Activated CD4-positive, alpha-beta T cell treated with anti-CD3 and anti-CD28 coated beads, Interleukin-2, amount 10 ng/mL, durations not matched to agents 7 days and 5 days (primary cell): ENCODE data around the gene BNIP2. TPM values are rescaled to one million over a fixed set of nuclear protein-coding genes. Genes with fewer than 3 reads are reported as not detected.
"Not testable (repeated sequence)": the region's sequence is repeated elsewhere in the genome, so short reads cannot be mapped to it uniquely, and the experiment has no call there.

Experiments
- CTCF ChIA-PET: fragments of 350-600 bp; sonication (Branson Sonifier 250); formaldehyde crosslinking; loops from one replicate; lab custom pipeline; 2021; ENCODE audit warnings: antibody characterized with exemption; lab: Charles Lee
- POLR2A ChIA-PET: fragments of 350-600 bp; sonication (Branson Sonifier 250); formaldehyde crosslinking; loops from one replicate; lab custom pipeline; 2021; ENCODE audit warnings: antibody characterized with exemption; lab: Charles Lee
- DNase-seq: peaks from one replicate; pipeline ENCODE4 v3.0.0-alpha.2; 2020
- H3K27ac Mint-ChIP-seq: one replicate; pipeline ENCODE4 v1.8.0; 2021; ENCODE audit warnings: mild to moderate bottlenecking, moderate library complexity, mixed read lengths
- H3K27me3 Mint-ChIP-seq: one replicate; pipeline ENCODE4 v1.8.0; 2021; ENCODE audit warnings: mixed read lengths
- H3K36me3 Mint-ChIP-seq: one replicate; pipeline ENCODE4 v1.8.0; 2021; ENCODE audit warnings: low read depth, mixed read lengths
- H3K4me1 Mint-ChIP-seq: one replicate; pipeline ENCODE4 v1.8.0; 2021; ENCODE audit warnings: mixed read lengths
- H3K4me3 Mint-ChIP-seq: one replicate; pipeline ENCODE4 v1.8.0; 2021; ENCODE audit warnings: mild to moderate bottlenecking, moderate library complexity, mixed read lengths
- H3K9me3 Mint-ChIP-seq: one replicate; pipeline ENCODE4 v1.8.0; 2021; ENCODE audit warnings: mixed read lengths
- total RNA-seq, 2 experiments: library from RNA; stranded (reverse); gene quantifications; one replicate each; pipeline ENCODE4 v1.2.3, GENCODE V29; 2021

BNIP2 gene
- total RNA-seq, 2 experiments from 2014 or later, result 73.3 to 75.2 TPM

DNA sequence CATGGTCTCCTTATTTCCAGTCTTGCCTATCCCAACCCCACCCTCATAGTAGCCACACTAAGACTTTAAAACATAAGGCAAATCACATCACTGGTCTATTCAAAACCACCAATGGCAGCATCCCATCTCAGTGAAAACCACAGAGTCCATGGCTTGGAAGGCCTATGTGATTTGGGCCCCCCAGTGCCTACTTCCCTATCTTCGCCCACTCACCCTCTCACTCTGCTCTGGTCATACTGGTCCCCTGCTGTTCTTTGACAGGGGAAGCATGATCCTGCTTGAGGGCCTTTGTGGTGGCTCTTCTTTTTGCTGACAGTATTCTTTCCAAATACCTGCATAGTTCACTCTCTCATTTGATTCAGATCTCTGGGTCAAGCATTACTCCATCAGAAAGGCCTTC is 35.1 kb downstream of the BNIP2 start:
- Mint-ChIP-seq H3K9me3 (no peaks in the 10 kb centered on the region), H3K36me3 (peaks cover 26% of the 10 kb centered on the region), H3K27ac (no peak overlapping the region), H3K27me3 (no peaks in the 10 kb centered on the region), H3K4me3 (no peak overlapping the region), H3K4me1 (peaks cover 17% of the 10 kb centered on the region)
- DNase-seq, result no peak
- ChIA-PET POLR2A (no interaction called here), CTCF (interaction anchor here (0.9 kb wide), 1 partner anchor 40 kb away, joined by 5 read pairs; no protein-coding TSS in a partner anchor)

DNA sequence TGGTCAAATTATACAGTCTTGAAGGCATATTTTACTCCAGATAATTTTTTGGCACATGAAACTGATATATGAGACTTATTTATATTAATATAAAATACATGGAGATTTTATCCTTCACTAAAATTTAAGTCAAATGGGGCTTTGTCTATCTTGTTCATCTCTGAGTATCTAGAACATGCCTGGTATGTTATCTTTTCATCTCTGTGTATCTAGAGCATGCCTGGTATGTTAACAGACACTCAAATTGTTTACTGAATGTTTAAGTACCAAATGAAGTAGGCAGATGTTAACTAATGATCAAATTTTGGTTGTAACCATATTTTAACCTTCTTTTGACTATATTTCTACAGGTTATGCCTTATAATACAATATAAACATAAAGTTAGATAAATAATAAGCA is 39.5 kb downstream of the BNIP2 start:
- no peak for DNase-seq
- no peak overlapping the region for H3K27ac Mint-ChIP-seq
- peaks cover 11% of the 10 kb centered on the region for H3K4me1 Mint-ChIP-seq
- no peak overlapping the region for H3K4me3 Mint-ChIP-seq
- H3K27me3 Mint-ChIP-seq, result no peaks in the 10 kb centered on the region
- peaks cover 35% of the 10 kb centered on the region for H3K36me3 Mint-ChIP-seq
- ChIA-PET POLR2A (no interaction called here), CTCF (no interaction called here)
- no peaks in the 10 kb centered on the region for H3K9me3 Mint-ChIP-seq

DNA sequence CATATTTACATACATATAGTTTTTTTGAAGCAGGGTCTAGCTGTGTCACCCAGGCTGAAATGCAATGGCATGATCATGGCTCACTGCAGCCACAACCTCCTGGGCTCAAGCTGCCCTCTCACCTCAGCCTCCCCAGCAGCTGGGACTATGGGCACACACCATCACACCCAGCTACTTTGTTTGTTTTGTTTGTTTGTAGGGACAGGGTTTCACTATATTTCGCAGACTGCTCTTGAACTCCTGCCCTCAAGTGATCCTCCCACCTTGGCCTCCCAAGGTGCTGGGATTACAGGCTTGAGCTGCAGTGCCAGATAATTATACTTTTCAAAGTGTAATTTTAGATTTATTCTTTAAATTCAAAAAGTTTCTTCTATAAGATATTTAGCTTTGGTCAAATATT is 42.0 kb downstream of the BNIP2 start:
- ChIA-PET POLR2A (no interaction called here), CTCF (interaction anchor here (1.0 to 1.3 kb wide), 2 partner anchors 10 to 114 kb away, joined by 4 to 5 read pairs; partner anchors contain the start of gene GTF2A2)
- Mint-ChIP-seq H3K9me3 (no peaks in the 10 kb centered on the region), H3K36me3 (peaks cover 39% of the 10 kb centered on the region), H3K27me3 (no peaks in the 10 kb centered on the region), H3K27ac (peak overlapping the region; percentile 31), H3K4me3 (no peak overlapping the region), H3K4me1 (peaks cover 5% of the 10 kb centered on the region)
- no peak for DNase-seq

DNA sequence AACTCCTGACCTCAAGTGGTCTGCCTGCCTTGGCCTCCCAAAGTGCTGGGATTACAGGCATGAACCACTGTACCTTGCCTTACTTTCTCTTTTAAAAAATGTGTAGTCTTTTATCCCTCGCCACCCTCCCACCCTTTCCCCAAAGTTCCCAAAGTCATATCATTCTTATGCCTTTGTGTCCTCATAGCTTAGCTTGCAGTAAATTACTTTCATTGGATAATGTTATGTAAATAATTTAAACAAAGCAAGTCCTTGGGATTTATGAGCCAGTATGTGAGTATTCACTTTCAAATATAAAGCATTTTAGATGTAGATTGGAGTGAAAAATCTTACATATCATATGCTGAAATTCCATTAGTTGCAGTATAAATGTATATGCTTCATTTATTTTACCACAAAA is 42.8 kb downstream of the BNIP2 start:
- no peak overlapping the region for H3K4me3 Mint-ChIP-seq
- ChIA-PET POLR2A (no interaction called here), CTCF (interaction anchor here (1.3 kb wide), 1 partner anchor 11 kb away, joined by 5 read pairs; the partner anchor contains the start of gene GTF2A2)
- H3K27me3 Mint-ChIP-seq, result no peaks in the 10 kb centered on the region
- H3K4me1 Mint-ChIP-seq, result peaks cover 5% of the 10 kb centered on the region
- no peaks in the 10 kb centered on the region for H3K9me3 Mint-ChIP-seq
- H3K27ac Mint-ChIP-seq, result no peak overlapping the region
- DNase-seq, result no peak
- H3K36me3 Mint-ChIP-seq, result peaks cover 35% of the 10 kb centered on the region

DNA sequence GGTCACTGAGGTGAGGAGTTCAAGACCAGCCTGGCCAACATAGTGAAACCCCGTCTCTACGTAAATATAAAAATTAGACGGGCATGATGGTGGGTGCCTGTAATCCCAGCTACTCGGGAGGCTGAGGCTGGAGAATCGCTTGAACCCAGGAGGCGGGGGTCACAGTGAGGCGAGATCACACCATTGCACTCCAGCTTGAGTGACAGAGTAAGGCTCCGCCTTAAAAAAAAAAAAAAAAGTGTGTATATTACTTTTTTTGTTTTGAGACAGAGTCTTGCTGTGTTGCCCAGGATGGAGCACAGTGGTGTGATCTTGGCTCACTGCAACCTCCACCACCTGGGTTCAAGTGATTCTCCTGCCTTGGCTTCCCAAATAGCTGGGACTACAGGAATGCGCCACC is 43.3 kb downstream of the BNIP2 start:
- H3K27ac Mint-ChIP-seq, H3K4me1 Mint-ChIP-seq, DNase-seq, H3K4me3 Mint-ChIP-seq, H3K27me3 Mint-ChIP-seq, H3K9me3 Mint-ChIP-seq, POLR2A ChIA-PET: not testable (repeated sequence)
- CTCF ChIA-PET, result interaction anchor here (1.3 kb wide), 1 partner anchor 11 kb away, joined by 5 read pairs; the partner anchor contains the start of gene GTF2A2
- H3K36me3 Mint-ChIP-seq, result peaks cover 36% of the 10 kb centered on the region

DNA sequence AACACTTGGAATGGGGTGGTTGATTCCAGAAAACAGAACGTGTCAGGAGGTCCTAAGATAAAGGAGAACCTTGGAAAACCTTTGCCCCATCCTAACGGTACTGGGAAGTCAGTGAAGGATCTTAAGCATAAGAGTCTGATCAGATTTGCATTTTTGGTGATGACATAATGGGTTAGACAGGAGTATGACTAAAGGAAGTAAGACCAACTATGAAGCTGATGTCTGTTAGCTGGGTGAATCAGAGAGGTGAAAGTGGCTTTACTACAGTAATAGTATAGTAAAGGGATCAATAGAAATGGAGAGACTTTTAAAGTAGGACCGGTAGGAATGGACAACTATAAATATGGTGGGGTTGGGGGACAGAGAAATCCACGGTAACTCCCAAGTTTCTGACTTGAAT is 44.4 kb downstream of the BNIP2 start:
- H3K36me3 Mint-ChIP-seq, result peaks cover 31% of the 10 kb centered on the region
- no peak overlapping the region for H3K27ac Mint-ChIP-seq
- no peak overlapping the region for H3K4me3 Mint-ChIP-seq
- peaks cover 7% of the 10 kb centered on the region for H3K4me1 Mint-ChIP-seq
- no peaks in the 10 kb centered on the region for H3K9me3 Mint-ChIP-seq
- DNase-seq, result no peak
- ChIA-PET CTCF (interaction anchor here (0.6 kb wide), 1 partner anchor 767 kb away, joined by 3 read pairs; no protein-coding TSS in a partner anchor), POLR2A (no interaction called here)
- no peaks in the 10 kb centered on the region for H3K27me3 Mint-ChIP-seq

DNA sequence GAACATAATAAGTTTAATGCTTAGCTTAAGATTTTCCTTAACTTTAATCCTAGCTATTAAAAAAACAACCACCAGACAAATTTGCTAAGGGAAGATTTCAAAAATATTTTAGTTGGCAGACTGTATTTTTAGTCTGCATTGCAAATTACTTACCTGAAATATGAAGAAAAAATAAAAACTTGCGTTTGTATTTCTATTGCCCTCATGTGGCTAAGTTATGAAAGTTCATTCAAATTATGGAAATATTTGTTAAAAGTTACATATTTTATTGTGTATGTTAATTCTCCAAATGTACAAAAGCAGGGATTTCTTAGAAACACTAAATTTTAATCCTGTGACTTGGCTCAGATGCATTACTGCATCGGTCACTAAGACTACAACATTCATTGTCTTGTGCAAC is 46.8 kb downstream of the BNIP2 start:
- Mint-ChIP-seq H3K4me1 (peaks cover 4% of the 10 kb centered on the region), H3K27me3 (no peaks in the 10 kb centered on the region), H3K36me3 (peaks cover 33% of the 10 kb centered on the region), H3K27ac (no peak overlapping the region), H3K9me3 (no peaks in the 10 kb centered on the region), H3K4me3 (no peak overlapping the region)
- CTCF ChIA-PET, result no interaction called here
- POLR2A ChIA-PET, result no interaction called here
- DNase-seq, result no peak

DNA sequence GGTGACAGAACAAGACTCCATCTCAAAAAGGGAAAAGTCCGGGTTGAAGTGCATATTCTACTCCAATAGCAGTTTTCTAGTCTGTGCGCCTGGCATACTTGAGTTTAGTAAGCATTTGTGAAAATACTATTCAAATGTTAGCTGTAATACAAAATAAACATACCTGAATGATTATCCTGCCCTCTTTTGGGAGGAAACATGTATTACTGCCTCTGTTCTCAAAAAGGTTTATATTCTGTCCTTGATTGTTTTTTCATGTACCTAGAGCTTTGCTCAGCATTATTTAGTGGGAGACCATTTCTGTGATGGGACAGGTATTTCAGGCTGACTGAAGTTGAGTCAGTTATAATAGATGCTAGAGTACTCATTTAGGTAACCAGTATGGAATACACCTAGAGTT is 51.6 kb downstream of the BNIP2 start:
- H3K36me3 Mint-ChIP-seq, result peaks cover 28% of the 10 kb centered on the region
- H3K27me3 Mint-ChIP-seq, CTCF ChIA-PET, H3K4me1 Mint-ChIP-seq, H3K27ac Mint-ChIP-seq, DNase-seq, H3K9me3 Mint-ChIP-seq, H3K4me3 Mint-ChIP-seq, POLR2A ChIA-PET: not testable (repeated sequence)

DNA sequence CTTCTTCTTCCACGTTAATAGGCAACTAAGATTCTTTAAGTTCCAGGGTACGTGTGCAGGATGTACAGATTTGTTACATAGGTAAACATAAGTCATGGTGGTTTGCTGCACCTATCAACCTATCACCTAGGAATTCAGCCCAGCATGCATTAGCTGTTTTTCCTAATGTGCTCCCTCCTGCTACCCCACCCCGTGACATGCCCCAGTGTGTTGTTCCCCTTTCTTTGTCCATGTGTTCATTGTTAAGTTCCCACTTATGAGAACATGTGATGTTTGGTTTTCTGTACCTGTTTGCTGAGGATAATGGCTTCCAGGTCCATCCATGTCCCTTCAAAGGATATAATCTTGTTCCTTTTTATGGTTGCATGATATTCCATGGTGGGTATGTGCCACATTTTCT is 52.9 kb downstream of the BNIP2 start:
- ChIA-PET CTCF (no interaction called here), POLR2A (no interaction called here)
- Mint-ChIP-seq H3K9me3 (no peaks in the 10 kb centered on the region), H3K36me3 (peaks cover 24% of the 10 kb centered on the region), H3K4me1 (peaks cover 2% of the 10 kb centered on the region), H3K4me3 (no peak overlapping the region), H3K27ac (no peak overlapping the region), H3K27me3 (no peaks in the 10 kb centered on the region)
- no peak for DNase-seq

DNA sequence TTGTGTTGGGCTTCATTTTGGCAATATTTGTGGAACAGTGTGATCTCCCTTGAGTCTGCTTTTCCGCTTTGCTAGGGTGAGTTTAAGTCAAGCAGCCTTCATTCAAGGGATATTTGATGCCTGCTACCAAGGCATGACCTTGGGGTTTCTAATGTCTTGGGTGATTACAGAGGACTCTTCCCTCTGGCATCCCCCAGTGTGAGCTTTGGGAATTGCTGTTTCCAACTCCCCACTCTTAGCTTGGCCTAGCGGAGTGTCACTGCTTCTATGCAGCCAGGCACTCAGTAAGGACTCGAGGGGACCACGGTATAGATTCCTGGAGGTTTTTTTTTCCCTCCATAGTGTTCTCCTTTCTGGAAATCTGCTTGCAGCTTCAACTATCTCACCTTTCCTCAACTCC is 56.4 kb downstream of the BNIP2 start:
- CTCF ChIA-PET, result interaction anchor here (2.1 kb wide), 1 partner anchor 100 kb away, joined by 4 read pairs; no protein-coding TSS in a partner anchor
- H3K9me3 Mint-ChIP-seq, result no peaks in the 10 kb centered on the region
- H3K36me3 Mint-ChIP-seq, result peaks cover 10% of the 10 kb centered on the region
- DNase-seq, result no peak
- peaks cover 6% of the 10 kb centered on the region for H3K27me3 Mint-ChIP-seq
- no peak overlapping the region for H3K27ac Mint-ChIP-seq
- POLR2A ChIA-PET, result no interaction called here
- H3K4me1 Mint-ChIP-seq, result no peaks in the 10 kb centered on the region
- no peak overlapping the region for H3K4me3 Mint-ChIP-seq

DNA sequence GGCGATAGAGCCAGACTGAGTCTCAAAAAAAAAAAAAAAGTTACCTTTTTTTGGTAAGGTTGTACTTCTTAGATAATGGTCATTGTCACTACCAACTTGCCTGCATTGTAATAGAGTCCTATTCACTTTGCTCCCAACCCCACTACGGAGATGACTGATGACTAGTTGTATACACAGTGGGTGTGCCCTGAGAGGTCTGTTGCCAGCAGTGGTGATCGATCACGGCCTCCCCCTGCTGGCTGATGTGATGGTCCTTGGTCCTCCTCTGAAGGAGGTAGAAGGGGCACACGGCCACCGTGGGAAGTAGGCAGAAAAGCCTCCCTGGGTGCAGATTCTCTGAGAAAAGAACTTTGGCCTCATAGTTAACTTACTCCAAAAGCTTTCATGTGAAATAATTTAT is 66.8 kb downstream of the BNIP2 start:
- H3K4me1 Mint-ChIP-seq, result no peaks in the 10 kb centered on the region
- H3K9me3 Mint-ChIP-seq, result no peaks in the 10 kb centered on the region
- H3K4me3 Mint-ChIP-seq, result no peak overlapping the region
- peaks cover 17% of the 10 kb centered on the region for H3K27me3 Mint-ChIP-seq
- no peak overlapping the region for H3K27ac Mint-ChIP-seq
- POLR2A ChIA-PET, result no interaction called here
- H3K36me3 Mint-ChIP-seq, result no peaks in the 10 kb centered on the region
- CTCF ChIA-PET, result no interaction called here
- DNase-seq, result peak; percentile 54

DNA sequence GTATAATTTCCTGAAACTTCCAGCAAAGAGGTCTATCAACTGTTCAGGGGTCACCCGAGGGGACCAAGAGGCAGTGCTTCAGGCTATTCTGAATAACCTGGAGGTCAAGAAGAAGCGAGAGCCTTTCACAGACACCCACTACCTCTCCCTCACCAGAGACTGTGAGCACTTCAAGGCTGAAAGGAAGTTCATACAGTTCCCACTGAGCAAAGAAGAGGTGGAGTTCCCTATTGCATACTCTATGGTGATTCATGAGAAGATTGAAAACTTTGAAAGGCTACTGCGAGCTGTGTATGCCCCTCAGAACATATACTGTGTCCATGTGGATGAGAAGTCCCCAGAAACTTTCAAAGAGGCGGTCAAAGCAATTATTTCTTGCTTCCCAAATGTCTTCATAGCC is 70.7 kb downstream of the BNIP2 start:
- H3K4me3 Mint-ChIP-seq, result no peak overlapping the region
- H3K4me1 Mint-ChIP-seq, result peaks cover 12% of the 10 kb centered on the region
- H3K9me3 Mint-ChIP-seq, result peaks cover 8% of the 10 kb centered on the region
- CTCF ChIA-PET, result no interaction called here
- POLR2A ChIA-PET, result no interaction called here
- no peak overlapping the region for H3K27ac Mint-ChIP-seq
- H3K36me3 Mint-ChIP-seq, result peaks cover 3% of the 10 kb centered on the region
- DNase-seq, result no peak
- H3K27me3 Mint-ChIP-seq, result peaks cover 25% of the 10 kb centered on the region

DNA sequence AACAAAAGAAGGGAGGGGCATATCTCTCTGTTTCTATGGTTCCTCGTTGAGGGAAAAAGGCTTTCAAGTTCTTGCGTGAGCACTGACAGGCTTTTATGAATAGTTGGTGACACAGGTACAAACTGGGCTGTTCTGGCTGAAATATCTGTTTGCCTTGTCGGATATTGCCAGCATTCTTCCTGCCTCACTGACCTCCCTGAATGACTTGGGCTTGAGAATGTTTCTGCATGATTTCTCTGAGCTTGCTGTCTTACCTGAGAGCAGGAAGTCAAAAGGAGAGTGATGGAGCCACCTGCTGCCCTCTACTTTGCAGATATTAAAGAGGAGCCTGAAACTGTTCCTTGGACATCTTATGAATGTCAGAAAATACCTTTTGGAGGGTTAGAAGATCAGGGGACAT is 72.7 kb downstream of the BNIP2 start:
- H3K27ac Mint-ChIP-seq, result no peak overlapping the region
- peaks cover 37% of the 10 kb centered on the region for H3K27me3 Mint-ChIP-seq
- peaks cover 3% of the 10 kb centered on the region for H3K36me3 Mint-ChIP-seq
- peaks cover 11% of the 10 kb centered on the region for H3K9me3 Mint-ChIP-seq
- POLR2A ChIA-PET, result no interaction called here
- peaks cover 12% of the 10 kb centered on the region for H3K4me1 Mint-ChIP-seq
- CTCF ChIA-PET, result interaction anchor here (1.4 kb wide), 1 partner anchor 84 kb away, joined by 6 read pairs; no protein-coding TSS in a partner anchor
- no peak overlapping the region for H3K4me3 Mint-ChIP-seq
- no peak for DNase-seq

DNA sequence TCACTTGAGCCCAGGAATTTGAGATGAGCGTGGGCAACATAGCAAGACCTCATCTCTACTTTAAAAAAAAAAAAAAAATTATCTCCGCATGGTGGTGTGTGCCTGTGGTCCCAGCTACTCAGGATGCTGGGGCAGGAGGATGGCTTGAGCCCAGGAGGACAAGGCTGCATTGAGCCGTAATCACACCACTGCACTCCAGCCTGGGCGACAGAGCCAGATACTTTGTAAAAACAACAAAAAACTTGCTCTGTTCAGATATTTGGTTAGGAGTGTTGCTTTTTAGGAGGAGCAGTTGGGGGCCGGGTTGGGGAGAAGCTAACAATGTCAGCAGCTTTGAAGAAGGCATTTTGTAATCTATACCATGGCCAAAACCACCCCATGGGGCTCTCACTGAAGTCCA is 73.5 kb downstream of the BNIP2 start:
- ChIA-PET CTCF (interaction anchor here (1.4 to 1.5 kb wide), 2 partner anchors 22 to 83 kb away, joined by 3 to 6 read pairs; no protein-coding TSS in a partner anchor), POLR2A (no interaction called here)
- H3K4me1 Mint-ChIP-seq, result peaks cover 14% of the 10 kb centered on the region
- H3K27ac Mint-ChIP-seq, result no peak overlapping the region
- H3K36me3 Mint-ChIP-seq, result peaks cover 3% of the 10 kb centered on the region
- no peak overlapping the region for H3K4me3 Mint-ChIP-seq
- DNase-seq, result no peak
- peaks cover 39% of the 10 kb centered on the region for H3K27me3 Mint-ChIP-seq
- peaks cover 15% of the 10 kb centered on the region for H3K9me3 Mint-ChIP-seq
